ENCODE results near the gene INKA2.

The INKA2 gene

DNA sequence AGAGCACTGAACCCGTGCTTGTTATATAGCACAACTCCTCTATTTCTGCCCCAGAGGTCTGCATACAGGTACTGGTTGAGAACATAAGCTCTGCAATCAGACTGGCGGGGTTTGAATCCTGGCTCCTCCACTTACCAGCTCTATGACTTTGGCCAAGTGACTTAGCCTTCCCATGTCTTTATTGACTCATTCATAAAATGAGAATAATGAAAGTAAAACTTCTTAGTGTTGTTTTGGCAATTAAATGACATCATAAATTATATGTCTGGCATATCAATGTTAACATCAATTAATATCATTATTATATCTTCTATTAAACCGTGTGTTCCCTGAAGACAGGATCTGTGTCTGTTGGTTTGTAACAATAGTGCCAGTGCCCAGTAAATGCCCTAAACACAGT is 4.3 kb downstream of the INKA2 start:
- no peaks in the 10 kb centered on the region for H3K79me2 ChIP-seq
- TF ChIP-seq, protein P1, sequence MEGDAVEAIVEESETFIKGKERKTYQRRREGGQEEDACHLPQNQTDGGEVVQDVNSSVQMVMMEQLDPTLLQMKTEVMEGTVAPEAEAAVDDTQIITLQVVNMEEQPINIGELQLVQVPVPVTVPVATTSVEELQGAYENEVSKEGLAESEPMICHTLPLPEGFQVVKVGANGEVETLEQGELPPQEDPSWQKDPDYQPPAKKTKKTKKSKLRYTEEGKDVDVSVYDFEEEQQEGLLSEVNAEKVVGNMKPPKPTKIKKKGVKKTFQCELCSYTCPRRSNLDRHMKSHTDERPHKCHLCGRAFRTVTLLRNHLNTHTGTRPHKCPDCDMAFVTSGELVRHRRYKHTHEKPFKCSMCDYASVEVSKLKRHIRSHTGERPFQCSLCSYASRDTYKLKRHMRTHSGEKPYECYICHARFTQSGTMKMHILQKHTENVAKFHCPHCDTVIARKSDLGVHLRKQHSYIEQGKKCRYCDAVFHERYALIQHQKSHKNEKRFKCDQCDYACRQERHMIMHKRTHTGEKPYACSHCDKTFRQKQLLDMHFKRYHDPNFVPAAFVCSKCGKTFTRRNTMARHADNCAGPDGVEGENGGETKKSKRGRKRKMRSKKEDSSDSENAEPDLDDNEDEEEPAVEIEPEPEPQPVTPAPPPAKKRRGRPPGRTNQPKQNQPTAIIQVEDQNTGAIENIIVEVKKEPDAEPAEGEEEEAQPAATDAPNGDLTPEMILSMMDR (IDR thresholded peaks at IDR 0.05), result no peak
- no peaks in the 10 kb centered on the region for H3K36me3 ChIP-seq (ENCODE audit: control insufficient read depth, insufficient read depth, low read length)
- no peak overlapping the region for H2AFZ ChIP-seq
- no peak overlapping the region for H3K27ac ChIP-seq
- H3K9me3 ChIP-seq (ENCODE audit: control insufficient read depth, low read length), result no peaks in the 10 kb centered on the region
- H3K27me3 ChIP-seq (ENCODE audit: control insufficient read depth, insufficient read depth, low read length), result no peaks in the 10 kb centered on the region
- no peak overlapping the region for H3K4me3 ChIP-seq (ENCODE audit: low read depth, low read length)
- H3K4me2 ChIP-seq (ENCODE audit: low read length), result no peak overlapping the region
- H3K9ac ChIP-seq, result no peak overlapping the region
- H3K4me1 ChIP-seq, result no peaks in the 10 kb centered on the region

GRCh38 chr1:111734426-111734825 is 4.8 kb downstream of the INKA2 start:
- no peak overlapping the region for H3K4me3 ChIP-seq (ENCODE audit: low read depth, low read length)
- H3K9me3 ChIP-seq (ENCODE audit: control insufficient read depth, low read length), result no peaks in the 10 kb centered on the region
- no peak overlapping the region for H3K27ac ChIP-seq
- no peak overlapping the region for H3K4me2 ChIP-seq (ENCODE audit: low read length)
- no peaks in the 10 kb centered on the region for H3K27me3 ChIP-seq (ENCODE audit: control insufficient read depth, insufficient read depth, low read length)
- no peak overlapping the region for H2AFZ ChIP-seq
- H3K79me2 ChIP-seq, result no peaks in the 10 kb centered on the region
- no peak overlapping the region for H3K9ac ChIP-seq
- TF ChIP-seq, protein P1 (IDR thresholded peaks at IDR 0.05), result no peak
- no peaks in the 10 kb centered on the region for H3K4me1 ChIP-seq
- H3K36me3 ChIP-seq (ENCODE audit: control insufficient read depth, insufficient read depth, low read length), result no peaks in the 10 kb centered on the region

DNA sequence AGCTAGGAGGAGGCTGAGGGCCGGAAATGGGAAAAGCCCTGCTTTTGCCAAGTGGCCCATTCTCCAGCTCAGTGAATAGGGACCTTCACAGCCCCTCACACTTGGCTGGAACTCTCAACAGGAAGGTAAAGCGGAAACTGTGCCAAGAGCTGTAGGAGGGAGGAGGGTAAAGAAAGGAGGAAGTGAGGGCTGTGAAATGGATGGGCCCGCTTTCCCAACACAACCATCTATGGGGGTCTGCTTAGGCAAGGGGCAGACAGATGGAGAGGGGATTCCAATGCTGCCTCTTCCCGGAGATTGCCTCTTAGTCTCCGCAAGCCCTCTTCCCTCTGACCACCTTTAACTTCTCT is 5.2 kb downstream of the INKA2 start:
- no peak overlapping the region for H3K4me2 ChIP-seq (ENCODE audit: low read length)
- no peaks in the 10 kb centered on the region for H3K4me1 ChIP-seq
- peak overlapping the region; percentile 65 for H3K27ac ChIP-seq
- H3K9ac ChIP-seq, result no peak overlapping the region
- H3K36me3 ChIP-seq (ENCODE audit: control insufficient read depth, insufficient read depth, low read length), result no peaks in the 10 kb centered on the region
- TF ChIP-seq, protein P1 (IDR thresholded peaks at IDR 0.05), result no peak
- H2AFZ ChIP-seq, result no peak overlapping the region
- H3K4me3 ChIP-seq (ENCODE audit: low read depth, low read length), result no peak overlapping the region
- H3K79me2 ChIP-seq, result no peaks in the 10 kb centered on the region
- no peaks in the 10 kb centered on the region for H3K9me3 ChIP-seq (ENCODE audit: control insufficient read depth, low read length)
- H3K27me3 ChIP-seq (ENCODE audit: control insufficient read depth, insufficient read depth, low read length), result no peaks in the 10 kb centered on the region

- Histone ChIP-seq H3K79me2 (no peaks in the 10 kb centered on the region), H3K9ac (no peak overlapping the region), H3K9me3 (ENCODE audit: control insufficient read depth, low read length) (no peaks in the 10 kb centered on the region), H2AFZ (no peak overlapping the region), H3K4me1 (no peaks in the 10 kb centered on the region), H3K36me3 (ENCODE audit: control insufficient read depth, insufficient read depth, low read length) (no peaks in the 10 kb centered on the region), H3K27me3 (ENCODE audit: control insufficient read depth, insufficient read depth, low read length) (no peaks in the 10 kb centered on the region), H3K27ac (peak overlapping the region; percentile 65), H3K4me2 (ENCODE audit: low read length) (no peak overlapping the region), H3K4me3 (ENCODE audit: low read depth, low read length) (no peak overlapping the region)
- TF ChIP-seq, protein P1 (IDR thresholded peaks at IDR 0.05), result no peak
Measured at GRCh38 chr1:111733183-111733991, 5.8 kb downstream of the INKA2 start.

DNA sequence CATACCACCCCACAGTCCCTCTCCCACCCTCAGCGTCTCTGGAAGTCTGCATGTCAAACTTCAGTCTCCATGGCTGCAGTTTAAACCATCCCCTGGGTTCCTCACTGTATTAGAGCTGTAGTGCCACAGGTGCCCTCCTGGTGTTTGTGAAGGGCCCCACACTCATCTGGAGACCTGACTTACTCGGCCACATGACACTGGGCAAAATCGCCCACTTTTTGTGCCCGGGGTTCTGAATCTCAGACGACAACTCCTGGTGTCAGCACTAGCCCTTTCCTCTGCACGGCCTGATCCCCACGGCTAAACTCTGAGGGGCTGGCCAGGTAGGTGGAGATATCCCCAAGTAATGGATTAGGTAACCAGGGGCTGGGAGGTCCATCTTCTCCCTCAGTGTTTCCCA is 6.5 kb downstream of the INKA2 start:
- Histone ChIP-seq H3K4me3 (ENCODE audit: low read depth, low read length) (no peak overlapping the region), H3K4me1 (no peaks in the 10 kb centered on the region), H3K9ac (no peak overlapping the region), H3K4me2 (ENCODE audit: low read length) (no peak overlapping the region), H3K36me3 (ENCODE audit: control insufficient read depth, insufficient read depth, low read length) (no peaks in the 10 kb centered on the region), H2AFZ (no peak overlapping the region), H3K27ac (peak overlapping the region; percentile 65), H3K27me3 (ENCODE audit: control insufficient read depth, insufficient read depth, low read length) (no peaks in the 10 kb centered on the region), H3K9me3 (ENCODE audit: control insufficient read depth, low read length) (no peaks in the 10 kb centered on the region), H3K79me2 (no peaks in the 10 kb centered on the region)
- TF ChIP-seq, protein P1 (IDR thresholded peaks at IDR 0.05), result no peak

Measured in parathyroid adenoma (tissue), 2 donors.